WTC11 (cell line): ENCODE data around the gene SPRR5. TPM values are rescaled to one million over a fixed set of nuclear protein-coding genes. Genes with fewer than 3 reads are reported as not detected.

Experiments used
- ATAC-seq: fragments of 200-7000 bp; cut with Tn5 transposase; 2 replicates; pipeline ENCODE4 v1.10.0; 2021; ENCODE audit warnings: mild to moderate bottlenecking, moderate library complexity
- CTCF ChIA-PET: fragments of 300-600 bp; sonication (Branson Sonifier 250); formaldehyde crosslinking; loops from one replicate; lab custom pipeline; 2021; ENCODE audit warnings: antibody characterized with exemption; lab: Charles Lee
- POLR2A ChIA-PET: fragments of 350-600 bp; sonication (Branson Sonifier 250); formaldehyde crosslinking; loops from one replicate; lab custom pipeline; 2021; ENCODE audit warnings: antibody characterized with exemption; lab: Charles Lee
- DNase-seq: peaks from one replicate; pipeline ENCODE4 v3.0.0; 2021; ENCODE audit warnings: low spot score
- H3K27ac Mint-ChIP-seq: 2 replicates; pipeline ENCODE4 v1.8.0; 2021; ENCODE audit warnings: mixed read lengths
- H3K27me3 Mint-ChIP-seq: 2 replicates; pipeline ENCODE4 v1.8.0; 2021; ENCODE audit warnings: low read depth, mild to moderate bottlenecking, moderate library complexity, mixed read lengths
- H3K36me3 Mint-ChIP-seq: 2 replicates; pipeline ENCODE4 v1.8.0; 2021; ENCODE audit warnings: mixed read lengths
- H3K4me1 Mint-ChIP-seq: 2 replicates; pipeline ENCODE4 v1.8.0; 2022; ENCODE audit warnings: mixed read lengths
- H3K4me3 Mint-ChIP-seq: 2 replicates; pipeline ENCODE4 v1.8.0; 2021; ENCODE audit warnings: mild to moderate bottlenecking, moderate library complexity, mixed read lengths
- H3K9me3 Mint-ChIP-seq: 2 replicates; pipeline ENCODE4 v1.8.0; 2021; ENCODE audit warnings: mixed read lengths
- FOXJ3 ChIP-seq: sonication (generic); formaldehyde crosslinking; IDR thresholded peaks from 2 replicates; pipeline ENCODE4 v1.9.0; 2021; ENCODE audit warnings: missing genetic modification reagents, mild to moderate bottlenecking, borderline replicate concordance
- FOXP1 ChIP-seq: sonication (generic); formaldehyde crosslinking; IDR thresholded peaks from 2 replicates; pipeline ENCODE4 v1.8.0; 2022; ENCODE audit warnings: missing genetic modification reagents, mild to moderate bottlenecking, moderate library complexity, borderline replicate concordance
- HMGA2 ChIP-seq: fragments of 250-450 bp; sonication (Bioruptor Pico); IDR thresholded peaks from 2 replicates; pipeline ENCODE4 v1.4.0; 2021; ENCODE audit warnings: mild to moderate bottlenecking, moderate library complexity
- JUN ChIP-seq: sonication (generic); formaldehyde crosslinking; IDR thresholded peaks from 2 replicates; pipeline ENCODE4 v1.8.0; 2023; ENCODE audit warnings: mild to moderate bottlenecking, missing genetic modification reagents
- KAT7 ChIP-seq: sonication (generic); formaldehyde crosslinking; IDR thresholded peaks from 2 replicates; pipeline ENCODE4 v1.8.1; 2023; ENCODE audit warnings: missing genetic modification reagents, mild to moderate bottlenecking, borderline replicate concordance
- NR3C1 ChIP-seq: sonication (generic); formaldehyde crosslinking; conservative IDR thresholded peaks from 2 replicates; pipeline ENCODE4 v1.8.1; 2023; ENCODE audit warnings: low read depth, mild to moderate bottlenecking, missing genetic modification reagents
- TEAD1 ChIP-seq: sonication (generic); formaldehyde crosslinking; IDR thresholded peaks from 2 replicates; pipeline ENCODE4 v1.8.0; 2022; ENCODE audit warnings: mild to moderate bottlenecking, missing genetic modification reagents
- TP53 ChIP-seq: sonication (generic); formaldehyde crosslinking; IDR thresholded peaks from 2 replicates; pipeline ENCODE4 v1.8.1; 2023; ENCODE audit warnings: mild to moderate bottlenecking, missing genetic modification reagents
- ZNF232 ChIP-seq: sonication (generic); formaldehyde crosslinking; IDR thresholded peaks from 2 replicates; pipeline ENCODE4 v1.8.0; 2022; ENCODE audit warnings: mild to moderate bottlenecking, missing genetic modification reagents
- ZNF263 ChIP-seq: sonication (generic); formaldehyde crosslinking; IDR thresholded peaks from 2 replicates; pipeline ENCODE4 v1.8.1; 2022; ENCODE audit warnings: low read depth, mild to moderate bottlenecking, moderate library complexity, missing genetic modification reagents
- ZNF317 ChIP-seq: sonication (generic); formaldehyde crosslinking; IDR thresholded peaks from 2 replicates; pipeline ENCODE4 v1.8.1; 2023; ENCODE audit warnings: low read depth, mild to moderate bottlenecking, moderate library complexity, missing genetic modification reagents, borderline replicate concordance
- ZNF416 ChIP-seq: fragments of 250-450 bp; sonication (Bioruptor Pico); IDR thresholded peaks from 2 replicates; pipeline ENCODE4 v1.9.0; 2021; ENCODE audit warnings: mild to moderate bottlenecking, inconsistent platforms
- total RNA-seq: library from RNA; stranded (reverse); gene quantifications from 3 replicates; pipeline ENCODE4 v1.2.3, GENCODE V29; 2021
- TF ChIP-seq, protein P1 (sequence below): sonication (generic); formaldehyde crosslinking; IDR thresholded peaks from 2 replicates; pipeline ENCODE4 v1.8.1; 2022; ENCODE audit warnings: low read depth, missing genetic modification reagents, borderline replicate concordance
- TF ChIP-seq, protein P2 (sequence below): sonication (generic); formaldehyde crosslinking; IDR thresholded peaks from 2 replicates; pipeline ENCODE4 v1.8.1; 2023; ENCODE audit warnings: mild to moderate bottlenecking, missing genetic modification reagents, moderate library complexity
- TF ChIP-seq, protein P3 (sequence below): sonication (generic); formaldehyde crosslinking; IDR thresholded peaks from 2 replicates; pipeline ENCODE4 v1.8.1; 2023; ENCODE audit warnings: mild to moderate bottlenecking, moderate library complexity, missing genetic modification reagents
- TF ChIP-seq, protein P4 (sequence below): sonication (generic); formaldehyde crosslinking; IDR thresholded peaks from 2 replicates; pipeline ENCODE4 v1.8.1; 2023; ENCODE audit warnings: mild to moderate bottlenecking, missing genetic modification reagents
- TF ChIP-seq, protein P5 (sequence below): fragments of 250-450 bp; sonication (Bioruptor Pico); IDR thresholded peaks from 2 replicates; pipeline ENCODE4 v2.1.2; 2022; ENCODE audit warnings: mild to moderate bottlenecking, moderate library complexity
- TF ChIP-seq, protein P6 (sequence below): sonication (generic); formaldehyde crosslinking; IDR thresholded peaks from 2 replicates; pipeline ENCODE4 v1.8.1; 2022; ENCODE audit warnings: low read depth, mild to moderate bottlenecking, moderate library complexity, missing genetic modification reagents, borderline replicate concordance
- TF ChIP-seq, protein P7 (sequence below): fragments of 250-450 bp; sonication (Bioruptor Pico); conservative IDR thresholded peaks from 2 replicates; pipeline ENCODE4 v1.9.0; 2021; ENCODE audit warnings: mild to moderate bottlenecking
- TF ChIP-seq, protein P8 (sequence below): sonication (generic); formaldehyde crosslinking; IDR thresholded peaks from 2 replicates; pipeline ENCODE4 v1.8.0; 2022; ENCODE audit warnings: mild to moderate bottlenecking, missing genetic modification reagents

The SPRR5 gene
- total RNA-seq, 1 experiment from 2014 or later: not detected

DNA sequence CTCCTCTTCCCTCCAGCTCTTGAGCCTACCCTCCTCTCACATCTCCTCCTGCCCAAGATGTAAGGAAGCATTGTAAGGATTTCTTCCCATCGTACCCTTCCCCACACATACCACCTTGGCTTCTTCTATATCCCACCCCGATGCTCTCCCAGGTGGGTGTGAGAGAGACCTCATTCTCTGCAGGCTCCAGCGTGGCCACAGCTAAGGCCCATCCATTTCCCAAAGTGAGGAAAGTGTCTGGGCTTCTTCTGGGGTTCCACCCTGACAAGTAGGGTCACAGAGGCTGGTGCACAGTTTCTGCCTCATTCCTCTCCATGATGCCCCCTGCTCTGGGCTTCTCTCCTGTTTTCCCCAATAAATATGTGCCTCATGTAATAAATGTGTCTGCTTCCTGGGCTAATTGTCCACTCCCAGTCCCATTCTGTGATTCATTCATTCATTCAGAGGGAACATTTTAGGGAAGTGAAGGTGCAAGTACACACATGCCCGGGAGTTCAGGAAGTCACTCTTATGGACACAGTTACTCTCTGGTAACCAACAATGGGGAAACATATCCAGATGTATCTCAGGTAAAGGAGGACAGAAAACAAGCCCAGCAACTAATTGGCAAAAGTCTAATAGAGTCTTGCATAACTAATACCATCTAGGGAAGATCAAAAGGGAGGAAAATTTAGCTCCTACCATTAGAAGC lies 25.3 kb downstream of the SPRR5 start (continued):
- TF ChIP-seq, protein P1, sequence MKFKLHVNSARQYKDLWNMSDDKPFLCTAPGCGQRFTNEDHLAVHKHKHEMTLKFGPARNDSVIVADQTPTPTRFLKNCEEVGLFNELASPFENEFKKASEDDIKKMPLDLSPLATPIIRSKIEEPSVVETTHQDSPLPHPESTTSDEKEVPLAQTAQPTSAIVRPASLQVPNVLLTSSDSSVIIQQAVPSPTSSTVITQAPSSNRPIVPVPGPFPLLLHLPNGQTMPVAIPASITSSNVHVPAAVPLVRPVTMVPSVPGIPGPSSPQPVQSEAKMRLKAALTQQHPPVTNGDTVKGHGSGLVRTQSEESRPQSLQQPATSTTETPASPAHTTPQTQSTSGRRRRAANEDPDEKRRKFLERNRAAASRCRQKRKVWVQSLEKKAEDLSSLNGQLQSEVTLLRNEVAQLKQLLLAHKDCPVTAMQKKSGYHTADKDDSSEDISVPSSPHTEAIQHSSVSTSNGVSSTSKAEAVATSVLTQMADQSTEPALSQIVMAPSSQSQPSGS: no peak
- TF ChIP-seq, all 79 proteins: peak for 0

DNA sequence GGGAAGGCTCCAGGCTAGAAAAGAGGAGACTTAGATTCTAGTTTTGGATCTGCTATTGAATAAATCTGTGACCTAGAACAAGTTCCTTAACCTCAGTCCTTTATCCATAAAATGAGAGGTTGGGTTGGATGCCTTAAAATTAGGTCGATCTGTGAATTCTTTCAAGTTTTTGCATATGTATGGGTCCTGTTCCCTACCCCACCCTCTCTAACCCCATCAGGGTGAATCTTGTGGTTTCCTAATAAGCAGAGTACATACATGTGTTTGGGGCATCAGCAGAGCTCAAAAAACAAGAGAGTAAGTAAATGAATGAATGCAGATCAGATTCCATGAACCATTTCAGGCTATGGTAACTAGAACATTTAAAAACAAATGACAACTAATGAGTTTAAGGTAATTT lies 29.7 kb downstream of the SPRR5 start:
- no peaks in the 10 kb centered on the region for H3K36me3 Mint-ChIP-seq
- POLR2A ChIA-PET: no interaction called here

More for the DNA sequence above, 29.7 kb downstream of the SPRR5 start:
- CTCF ChIA-PET: interaction anchor here (0.8 to 1.8 kb wide), 2 partner anchors 9 to 216 kb away, joined by 3 to 7 read pairs; no protein-coding TSS in a partner anchor
- Mint-ChIP-seq H3K4me1 (peaks cover 3% of the 10 kb centered on the region; the same call in 1 of the 2 replicates), H3K4me3 (no peak overlapping the region), H3K9me3 (no peaks in the 10 kb centered on the region), H3K27me3 (peaks cover 22% of the 10 kb centered on the region), H3K27ac (no peak overlapping the region)
- ATAC-seq (no peak), DNase-seq (no peak)
- TF ChIP-seq FOXP1 (no peak), TP53 (CRISPR knock-in tag) (no peak), JUN (no peak), ZNF317 (CRISPR knock-in tag) (no peak), NR3C1 (no peak), ZNF263 (CRISPR knock-in tag) (no peak), ZNF416 (no peak), TEAD1 (no peak), ZNF232 (no peak), HMGA2 (CRISPR knock-in tag) (no peak), KAT7 (no peak), FOXJ3 (CRISPR knock-in tag) (no peak)
- TF ChIP-seq, protein P2, sequence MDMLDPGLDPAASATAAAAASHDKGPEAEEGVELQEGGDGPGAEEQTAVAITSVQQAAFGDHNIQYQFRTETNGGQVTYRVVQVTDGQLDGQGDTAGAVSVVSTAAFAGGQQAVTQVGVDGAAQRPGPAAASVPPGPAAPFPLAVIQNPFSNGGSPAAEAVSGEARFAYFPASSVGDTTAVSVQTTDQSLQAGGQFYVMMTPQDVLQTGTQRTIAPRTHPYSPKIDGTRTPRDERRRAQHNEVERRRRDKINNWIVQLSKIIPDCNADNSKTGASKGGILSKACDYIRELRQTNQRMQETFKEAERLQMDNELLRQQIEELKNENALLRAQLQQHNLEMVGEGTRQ (CRISPR knock-in tag): no peak
- TF ChIP-seq, protein P3, sequence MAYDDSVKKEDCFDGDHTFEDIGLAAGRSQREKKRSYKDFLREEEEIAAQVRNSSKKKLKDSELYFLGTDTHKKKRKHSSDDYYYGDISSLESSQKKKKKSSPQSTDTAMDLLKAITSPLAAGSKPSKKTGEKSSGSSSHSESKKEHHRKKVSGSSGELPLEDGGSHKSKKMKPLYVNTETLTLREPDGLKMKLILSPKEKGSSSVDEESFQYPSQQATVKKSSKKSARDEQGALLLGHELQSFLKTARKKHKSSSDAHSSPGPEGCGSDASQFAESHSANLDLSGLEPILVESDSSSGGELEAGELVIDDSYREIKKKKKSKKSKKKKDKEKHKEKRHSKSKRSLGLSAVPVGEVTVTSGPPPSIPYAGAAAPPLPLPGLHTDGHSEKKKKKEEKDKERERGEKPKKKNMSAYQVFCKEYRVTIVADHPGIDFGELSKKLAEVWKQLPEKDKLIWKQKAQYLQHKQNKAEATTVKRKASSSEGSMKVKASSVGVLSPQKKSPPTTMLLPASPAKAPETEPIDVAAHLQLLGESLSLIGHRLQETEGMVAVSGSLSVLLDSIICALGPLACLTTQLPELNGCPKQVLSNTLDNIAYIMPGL (CRISPR knock-in tag): no peak
- TF ChIP-seq, protein P4, sequence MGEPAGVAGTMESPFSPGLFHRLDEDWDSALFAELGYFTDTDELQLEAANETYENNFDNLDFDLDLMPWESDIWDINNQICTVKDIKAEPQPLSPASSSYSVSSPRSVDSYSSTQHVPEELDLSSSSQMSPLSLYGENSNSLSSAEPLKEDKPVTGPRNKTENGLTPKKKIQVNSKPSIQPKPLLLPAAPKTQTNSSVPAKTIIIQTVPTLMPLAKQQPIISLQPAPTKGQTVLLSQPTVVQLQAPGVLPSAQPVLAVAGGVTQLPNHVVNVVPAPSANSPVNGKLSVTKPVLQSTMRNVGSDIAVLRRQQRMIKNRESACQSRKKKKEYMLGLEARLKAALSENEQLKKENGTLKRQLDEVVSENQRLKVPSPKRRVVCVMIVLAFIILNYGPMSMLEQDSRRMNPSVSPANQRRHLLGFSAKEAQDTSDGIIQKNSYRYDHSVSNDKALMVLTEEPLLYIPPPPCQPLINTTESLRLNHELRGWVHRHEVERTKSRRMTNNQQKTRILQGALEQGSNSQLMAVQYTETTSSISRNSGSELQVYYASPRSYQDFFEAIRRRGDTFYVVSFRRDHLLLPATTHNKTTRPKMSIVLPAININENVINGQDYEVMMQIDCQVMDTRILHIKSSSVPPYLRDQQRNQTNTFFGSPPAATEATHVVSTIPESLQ (CRISPR knock-in tag): no peak
- TF ChIP-seq, protein P5, sequence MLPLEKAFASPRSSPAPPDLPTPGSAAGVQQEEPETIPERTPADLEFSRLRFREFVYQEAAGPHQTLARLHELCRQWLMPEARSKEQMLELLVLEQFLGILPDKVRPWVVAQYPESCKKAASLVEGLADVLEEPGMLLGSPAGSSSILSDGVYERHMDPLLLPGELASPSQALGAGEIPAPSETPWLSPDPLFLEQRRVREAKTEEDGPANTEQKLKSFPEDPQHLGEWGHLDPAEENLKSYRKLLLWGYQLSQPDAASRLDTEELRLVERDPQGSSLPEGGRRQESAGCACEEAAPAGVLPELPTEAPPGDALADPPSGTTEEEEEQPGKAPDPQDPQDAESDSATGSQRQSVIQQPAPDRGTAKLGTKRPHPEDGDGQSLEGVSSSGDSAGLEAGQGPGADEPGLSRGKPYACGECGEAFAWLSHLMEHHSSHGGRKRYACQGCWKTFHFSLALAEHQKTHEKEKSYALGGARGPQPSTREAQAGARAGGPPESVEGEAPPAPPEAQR (CRISPR knock-in tag): no peak
- TF ChIP-seq, protein P6, sequence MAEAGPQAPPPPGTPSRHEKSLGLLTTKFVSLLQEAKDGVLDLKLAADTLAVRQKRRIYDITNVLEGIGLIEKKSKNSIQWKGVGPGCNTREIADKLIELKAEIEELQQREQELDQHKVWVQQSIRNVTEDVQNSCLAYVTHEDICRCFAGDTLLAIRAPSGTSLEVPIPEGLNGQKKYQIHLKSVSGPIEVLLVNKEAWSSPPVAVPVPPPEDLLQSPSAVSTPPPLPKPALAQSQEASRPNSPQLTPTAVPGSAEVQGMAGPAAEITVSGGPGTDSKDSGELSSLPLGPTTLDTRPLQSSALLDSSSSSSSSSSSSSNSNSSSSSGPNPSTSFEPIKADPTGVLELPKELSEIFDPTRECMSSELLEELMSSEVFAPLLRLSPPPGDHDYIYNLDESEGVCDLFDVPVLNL (CRISPR knock-in tag): no peak
- TF ChIP-seq, protein P7, sequence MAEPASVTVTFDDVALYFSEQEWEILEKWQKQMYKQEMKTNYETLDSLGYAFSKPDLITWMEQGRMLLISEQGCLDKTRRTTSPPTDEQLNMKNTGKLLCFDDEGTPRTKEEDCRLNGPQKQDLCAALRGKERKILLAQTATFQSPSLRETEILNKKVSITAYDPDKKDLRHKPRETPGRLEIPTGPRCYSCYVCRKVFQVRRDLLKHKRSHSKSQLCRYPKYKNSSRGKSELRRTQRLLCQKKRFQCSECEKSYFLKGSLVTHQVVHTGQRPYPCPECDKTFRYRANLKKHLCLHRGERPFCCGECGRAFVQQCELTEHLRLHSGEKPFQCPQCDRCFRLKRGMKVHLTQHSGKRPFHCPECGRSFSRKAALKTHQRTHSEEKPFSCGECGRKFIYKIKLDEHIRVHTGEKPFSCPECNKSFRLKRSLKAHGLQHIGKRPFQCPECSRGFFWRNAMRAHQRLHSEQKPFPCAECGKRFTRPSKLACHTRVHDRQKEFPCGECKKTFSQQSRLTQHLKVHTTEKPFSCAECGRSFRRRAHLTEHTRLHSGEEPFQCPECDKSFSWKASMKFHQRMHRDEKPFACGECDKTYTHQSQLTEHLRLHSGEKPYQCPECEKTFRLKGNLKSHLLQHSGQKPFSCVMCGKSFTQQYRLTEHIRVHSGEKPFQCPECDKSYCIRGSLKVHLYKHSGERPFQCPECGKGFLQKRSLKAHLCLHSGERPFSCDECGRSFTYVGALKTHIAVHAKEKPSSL (CRISPR knock-in tag): no peak
- TF ChIP-seq, protein P8, sequence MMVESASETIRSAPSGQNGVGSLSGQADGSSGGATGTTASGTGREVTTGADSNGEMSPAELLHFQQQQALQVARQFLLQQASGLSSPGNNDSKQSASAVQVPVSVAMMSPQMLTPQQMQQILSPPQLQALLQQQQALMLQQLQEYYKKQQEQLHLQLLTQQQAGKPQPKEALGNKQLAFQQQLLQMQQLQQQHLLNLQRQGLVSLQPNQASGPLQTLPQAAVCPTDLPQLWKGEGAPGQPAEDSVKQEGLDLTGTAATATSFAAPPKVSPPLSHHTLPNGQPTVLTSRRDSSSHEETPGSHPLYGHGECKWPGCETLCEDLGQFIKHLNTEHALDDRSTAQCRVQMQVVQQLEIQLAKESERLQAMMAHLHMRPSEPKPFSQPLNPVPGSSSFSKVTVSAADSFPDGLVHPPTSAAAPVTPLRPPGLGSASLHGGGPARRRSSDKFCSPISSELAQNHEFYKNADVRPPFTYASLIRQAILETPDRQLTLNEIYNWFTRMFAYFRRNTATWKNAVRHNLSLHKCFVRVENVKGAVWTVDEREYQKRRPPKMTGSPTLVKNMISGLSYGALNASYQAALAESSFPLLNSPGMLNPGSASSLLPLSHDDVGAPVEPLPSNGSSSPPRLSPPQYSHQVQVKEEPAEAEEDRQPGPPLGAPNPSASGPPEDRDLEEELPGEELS (CRISPR knock-in tag): no peak
